Inflammatory macrophage (primary cell): ENCODE data around the gene EML1.

Experiments
- DNase-seq, 2 donors: peaks; one replicate each; pipeline ENCODE4 v3.0.0-alpha.2; 2020 to 2022

The EML1 gene

GRCh38 chr14:99807413-99808153 lies 14.4 kb downstream of the EML1 start:
- no peak for DNase-seq

- no peak for DNase-seq
Measured at GRCh38 chr14:99808154-99808505, 14.9 kb downstream of the EML1 start.

- no peak for DNase-seq
Measured at GRCh38 chr14:99808515-99808914, 15.3 kb downstream of the EML1 start.

- DNase-seq = no peak
Measured at GRCh38 chr14:99809360-99809759, 16.1 kb downstream of the EML1 start.

GRCh38 chr14:99809859-99810558 lies 16.8 kb downstream of the EML1 start:
- DNase-seq = no peak

GRCh38 chr14:99810559-99810874 lies 17.3 kb downstream of the EML1 start:
- DNase-seq = no peak

DNA sequence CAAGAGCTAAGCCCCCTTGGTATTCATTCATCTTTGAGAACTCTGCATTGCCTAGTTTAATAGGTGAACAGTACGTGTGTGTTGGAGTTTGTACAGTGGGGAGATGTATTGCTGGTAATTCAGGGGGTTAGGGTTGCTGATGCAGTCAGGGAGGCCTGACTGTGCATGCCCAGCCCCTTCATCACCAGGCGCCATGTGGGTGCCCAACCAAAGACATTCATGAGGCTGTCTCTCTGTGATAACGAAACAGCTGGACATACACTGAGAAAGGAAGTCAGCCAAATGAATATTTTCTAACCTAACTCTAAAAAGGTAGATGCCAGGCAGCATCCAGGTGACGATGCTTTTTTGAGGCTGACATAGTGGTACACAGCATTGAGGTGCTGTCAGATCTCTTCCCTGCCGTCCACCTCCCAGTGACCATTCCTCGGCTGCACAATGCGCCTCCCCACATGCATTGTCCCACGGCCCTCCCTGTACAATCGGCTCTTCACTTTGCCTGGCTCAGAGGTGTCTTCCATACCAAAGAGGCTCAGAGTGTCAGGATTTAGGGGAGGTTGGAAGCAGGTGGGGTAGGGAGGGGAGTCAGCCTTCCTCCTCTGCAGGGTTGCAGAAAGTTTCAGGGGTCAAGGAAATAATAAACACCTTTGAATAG lies 19.0 kb downstream of the EML1 start:
- DNase-seq = no peak

- no peak for DNase-seq
Measured at GRCh38 chr14:99812892-99813291, 19.7 kb downstream of the EML1 start.

DNA sequence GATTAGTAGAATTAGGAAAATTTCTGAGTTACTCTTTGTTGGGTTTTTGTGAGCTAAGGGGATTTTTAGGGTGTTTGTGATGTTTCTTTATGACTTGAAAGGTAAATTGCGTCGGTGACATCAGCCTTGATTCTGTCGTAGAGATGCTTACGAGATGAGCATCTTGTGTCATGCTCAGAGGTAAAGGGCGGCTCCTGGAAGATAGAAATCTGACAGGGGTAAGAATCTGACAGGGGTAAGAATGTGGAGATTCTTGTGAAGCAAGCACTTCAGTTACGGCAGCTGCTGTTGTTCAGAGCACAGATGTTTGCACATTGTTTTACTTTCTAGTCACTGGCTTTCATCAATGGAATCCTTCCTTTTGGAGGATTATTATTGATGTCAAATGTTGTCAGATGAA lies 22.5 kb downstream of the EML1 start:
- no peak for DNase-seq

GRCh38 chr14:99816217-99816616 lies 23.0 kb downstream of the EML1 start:
- no peak for DNase-seq

- no peak for DNase-seq
Measured at GRCh38 chr14:99816642-99817041, 23.4 kb downstream of the EML1 start.

DNA sequence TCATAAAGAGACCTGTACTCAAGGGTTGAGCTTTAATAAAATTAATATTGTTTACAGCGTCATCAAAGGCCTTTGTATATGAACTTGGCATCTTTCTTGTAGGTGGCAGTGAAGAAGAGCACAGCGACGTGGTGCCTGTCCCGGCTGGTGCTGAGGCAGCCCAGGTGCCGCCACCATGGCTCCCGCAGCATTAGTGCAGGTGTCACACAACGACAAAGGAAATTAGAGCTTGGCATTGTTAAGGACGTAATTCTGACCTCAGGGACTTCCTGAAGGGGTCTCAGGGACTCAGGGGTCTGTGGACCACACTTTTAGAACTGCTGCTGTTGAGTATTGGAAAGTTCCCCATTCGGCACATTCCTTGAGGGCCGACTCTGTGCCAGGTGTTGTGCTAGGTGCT lies 24.1 kb downstream of the EML1 start:
- no peak for DNase-seq

DNA sequence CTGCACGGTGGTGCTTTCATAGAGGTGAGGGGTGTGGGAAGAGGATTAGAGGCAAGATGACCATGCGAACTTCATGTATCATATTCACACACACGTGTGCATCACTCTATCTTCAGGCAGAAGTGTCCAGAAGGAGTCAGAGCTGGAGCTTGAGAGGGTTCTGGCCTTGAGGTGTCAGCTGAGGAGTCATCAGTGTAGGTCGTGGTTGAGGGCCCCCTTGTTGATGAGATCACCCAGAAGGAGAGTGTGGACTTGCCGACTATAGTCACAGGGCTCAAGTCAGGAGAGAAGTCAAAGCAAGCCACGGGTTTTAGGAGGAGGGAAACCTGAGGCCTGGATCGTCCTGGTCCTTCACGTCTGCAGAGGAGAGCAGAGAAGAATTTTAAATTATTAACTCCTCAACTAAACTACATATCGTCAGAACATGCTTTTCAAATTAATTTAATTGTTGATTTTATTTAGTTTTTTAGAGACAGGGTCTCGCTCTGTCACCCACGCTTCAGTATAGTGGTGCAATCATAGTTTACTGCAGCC lies 25.4 kb downstream of the EML1 start:
- no peak for DNase-seq

DNA sequence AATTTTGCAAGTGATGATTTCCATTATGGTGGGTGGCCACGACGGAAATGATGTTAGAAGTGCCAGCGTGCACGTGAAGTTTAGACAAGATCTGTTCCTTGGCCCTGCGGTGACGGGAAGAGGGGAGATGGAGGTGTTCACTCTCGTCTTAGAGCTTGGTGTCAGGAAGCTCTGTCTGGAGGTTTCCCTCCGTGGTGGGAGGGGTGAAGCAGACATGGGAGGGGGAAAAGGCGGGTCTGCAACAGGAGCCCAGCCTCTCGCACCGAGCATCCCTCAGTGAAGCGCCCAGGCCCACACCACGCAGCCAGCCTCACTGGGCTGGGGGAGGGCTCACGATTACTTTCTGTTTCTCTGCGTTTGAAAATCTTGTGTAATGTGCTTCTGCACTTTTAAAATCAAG lies 26.3 kb downstream of the EML1 start:
- DNase-seq = no peak

- no peak for DNase-seq
Measured at GRCh38 chr14:99820702-99821331, 27.6 kb downstream of the EML1 start.

DNA sequence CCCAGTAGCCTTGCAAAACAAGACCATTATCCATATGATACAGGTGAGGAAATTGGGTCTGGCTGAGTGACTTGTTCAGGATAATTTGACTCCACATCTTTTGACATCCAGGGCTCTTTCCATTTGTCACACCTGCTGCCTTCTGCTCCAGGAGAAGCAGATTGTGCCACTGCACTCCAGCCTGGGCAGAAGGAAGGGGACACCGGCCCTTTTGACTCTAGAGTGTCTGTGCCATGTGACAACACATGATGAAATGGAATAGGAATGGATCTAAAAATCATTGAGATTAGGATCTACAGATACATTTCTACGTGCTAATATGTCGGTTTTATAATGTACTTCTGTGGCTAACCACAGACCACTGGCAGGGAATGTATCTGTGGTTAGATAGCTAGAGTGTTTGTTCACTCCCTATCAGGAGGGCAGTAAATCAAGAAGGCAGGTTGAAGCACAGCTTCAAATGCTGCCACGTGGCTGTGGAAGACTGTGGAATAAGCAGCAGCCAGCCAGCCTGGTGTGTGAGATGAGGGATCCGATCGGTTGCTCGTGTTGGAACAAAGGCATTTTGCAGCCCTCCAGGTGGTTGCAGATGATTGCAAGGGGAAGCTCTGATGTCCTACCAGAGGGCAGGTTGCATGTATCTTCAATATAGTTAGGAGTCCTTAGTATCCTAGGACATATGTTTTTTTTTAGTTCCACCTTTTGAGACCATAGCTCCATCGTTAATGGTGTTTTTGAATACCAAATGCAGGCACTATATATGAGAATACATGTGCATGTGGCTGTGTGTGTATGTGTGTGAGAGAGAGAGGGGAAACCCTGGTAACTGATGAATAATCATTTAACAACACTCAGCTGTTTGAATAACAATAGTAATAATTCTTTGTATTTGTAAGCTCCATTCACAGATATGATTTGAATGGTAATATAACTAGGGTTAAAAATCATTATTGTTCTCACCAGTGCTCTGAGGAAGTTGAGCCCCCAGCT lies 28.6 kb downstream of the EML1 start:
- DNase-seq = no peak

- no peak for DNase-seq
Measured at GRCh38 chr14:99822800-99823455, 29.7 kb downstream of the EML1 start.

- no peak for DNase-seq
Measured at GRCh38 chr14:99824776-99825175, 31.6 kb downstream of the EML1 start.

DNA sequence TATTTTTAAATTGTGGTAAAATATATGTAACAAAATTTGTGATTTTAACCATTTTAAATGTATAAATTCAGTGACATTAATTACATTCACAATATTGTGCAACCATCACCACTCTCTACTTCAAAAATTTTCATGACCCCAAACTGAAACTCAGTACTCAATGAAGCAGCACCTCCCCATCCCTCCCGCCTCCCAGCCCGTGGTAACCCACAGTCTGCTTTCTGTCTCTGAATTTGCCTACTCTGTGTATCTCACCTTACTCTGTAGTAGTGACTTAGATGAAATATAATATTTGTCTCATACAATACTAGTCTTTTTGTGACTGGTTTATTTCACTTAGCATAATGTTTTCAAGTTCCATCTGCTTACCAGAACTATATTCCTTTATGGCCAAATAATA lies 36.2 kb downstream of the EML1 start:
- DNase-seq = no peak

DNA sequence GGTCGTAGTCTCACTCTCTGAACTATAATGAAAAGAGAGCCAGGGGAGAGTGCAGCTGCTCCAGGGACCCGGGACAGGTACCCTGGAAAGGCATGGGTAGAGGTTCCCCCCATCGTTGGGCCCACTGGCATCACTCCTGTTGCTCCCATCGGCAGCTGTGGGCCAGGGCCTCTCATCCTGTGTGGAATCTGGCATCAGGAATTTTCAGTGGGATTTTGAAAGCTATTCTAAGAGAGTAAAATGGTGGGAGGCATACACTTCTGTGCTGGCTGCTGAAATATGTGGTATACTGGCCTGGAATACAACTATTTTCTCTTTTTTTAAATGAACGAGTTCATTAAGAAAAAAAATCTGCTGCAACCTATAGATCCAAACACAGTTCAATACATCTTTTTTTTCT lies 38.1 kb downstream of the EML1 start:
- no peak for DNase-seq

- DNase-seq = no peak
Measured at GRCh38 chr14:99831903-99832685, 38.9 kb downstream of the EML1 start.
